Activated CD8-positive, alpha-beta memory T cell treated with anti-CD3 and anti-CD28 coated beads for 4 hours (primary cell): ENCODE measurements around the gene GAD2.
A peak's percentile ranks its signal among the peaks of the same experiment; 100 is the strongest.
"Not testable (repeated sequence)": the region's sequence is repeated elsewhere in the genome, so short reads cannot be mapped to it uniquely, and the experiment has no call there.

Source experiments
- DNase-seq, 2 donors: peaks; one replicate each; pipeline ENCODE4 v3.0.0-alpha.2; 2020; ENCODE audit warnings: low read depth in 2 of 2

Gene GAD2

GRCh38 chr10:26314265-26315013, 97.9 kb downstream of the GAD2 start:
- no peak for DNase-seq

GRCh38 chr10:26318672-26319071, 102.1 kb downstream of the GAD2 start:
- no peak for DNase-seq

- DNase-seq, result no peak
Measured at GRCh38 chr10:26323219-26323618, 106.6 kb downstream of the GAD2 start.

GRCh38 chr10:26326851-26327250, 110.3 kb downstream of the GAD2 start:
- DNase-seq, result no peak

GRCh38 chr10:26327811-26328210, 111.2 kb downstream of the GAD2 start:
- DNase-seq, result no peak

- DNase-seq, result no peak
Measured at GRCh38 chr10:26331371-26331770, 114.8 kb downstream of the GAD2 start.

GRCh38 chr10:26334232-26334931, 117.8 kb downstream of the GAD2 start:
- DNase-seq, result no peak

- DNase-seq, result peak; percentile 26 to 43
Measured at GRCh38 chr10:26334932-26335573, 118.5 kb downstream of the GAD2 start.

- DNase-seq, result no peak
Measured at GRCh38 chr10:26335574-26336093, 119.1 kb downstream of the GAD2 start.

- no peak for DNase-seq
Measured at GRCh38 chr10:26336979-26337378, 120.4 kb downstream of the GAD2 start.

- no peak for DNase-seq
Measured at GRCh38 chr10:26341701-26342100, 125.1 kb downstream of the GAD2 start.

- not testable (repeated sequence) for DNase-seq
Measured at GRCh38 chr10:26348821-26349417, 132.3 kb downstream of the GAD2 start.
